PC-3 (cell line): ENCODE measurements around the gene RAF1. TPM values are rescaled to one million over a fixed set of nuclear protein-coding genes. Genes with fewer than 3 reads are reported as not detected.

Source experiments
- ATAC-seq: fragments of 200-7000 bp; cut with Tn5 transposase; 2 replicates; pipeline ENCODE4 v1.9.1; 2020; ENCODE audit warnings: mild to moderate bottlenecking, moderate library complexity
- BruUV-seq: library from RNA; stranded (reverse); fragments of 400-500 nt; replicated peaks from 2 replicates; lab custom pipeline; 2021; lab: Mats Ljungman, UMichigan
- CTCF ChIA-PET: fragments of 300-600 bp; sonication (Branson Sonifier 250); formaldehyde crosslinking; loops from one replicate; lab custom pipeline; 2022; ENCODE audit warnings: antibody characterized with exemption; lab: Charles Lee
- POLR2A ChIA-PET: fragments of 300-600 bp; sonication (Branson Sonifier 250); formaldehyde crosslinking; loops from one replicate; lab custom pipeline; 2022; ENCODE audit warnings: antibody characterized with exemption; ENCODE audit not compliant: unreplicated experiment; lab: Charles Lee
- DNase-seq: peaks from one replicate; pipeline ENCODE4 v3.0.0-alpha.2; 2015
- H2AFZ ChIP-seq: fragments of 300-600 bp; sonication (generic); 2 replicates; pipeline ENCODE4 v1.6.0; 2016; ENCODE audit warnings: antibody characterized with exemption, low read length
- H3F3A ChIP-seq: fragments of 300-600 bp; sonication (generic); one replicate; pipeline ENCODE4 v1.6.0; 2017; ENCODE audit warnings: antibody characterized with exemption, low read length, control low read depth, mild to moderate bottlenecking; ENCODE audit not compliant: unreplicated experiment
- H3K27ac ChIP-seq: fragments of 300-600 bp; sonication (generic); 2 replicates; pipeline ENCODE4 v1.5.1; 2016; ENCODE audit warnings: mild to moderate bottlenecking, low read length
- H3K27me3 ChIP-seq: fragments of 300-600 bp; sonication (generic); 2 replicates; pipeline ENCODE4 v1.6.1; 2016; ENCODE audit warnings: low read length, mixed read lengths
- H3K36me3 ChIP-seq: fragments of 300-600 bp; sonication (generic); 2 replicates; pipeline ENCODE4 v1.6.1; 2016; ENCODE audit warnings: low read depth, mixed run types, low read length, mixed read lengths
- H3K4me1 ChIP-seq: fragments of 300-600 bp; sonication (generic); 2 replicates; pipeline ENCODE4 v1.5.1; 2016; ENCODE audit warnings: low read length; ENCODE audit not compliant: insufficient read depth
- H3K4me2 ChIP-seq: fragments of 300-600 bp; sonication (generic); 2 replicates; pipeline ENCODE4 v1.6.0; 2016; ENCODE audit warnings: low read length
- H3K4me3 ChIP-seq: fragments of 300-600 bp; sonication (generic); 2 replicates; pipeline ENCODE4 v1.5.1; 2016; ENCODE audit warnings: mild to moderate bottlenecking, low read length, mixed read lengths
- H3K79me2 ChIP-seq: fragments of 300-600 bp; sonication (generic); 2 replicates; pipeline ENCODE4 v1.6.1; 2017; ENCODE audit warnings: low read length, mixed read lengths
- H3K9ac ChIP-seq: fragments of 300-600 bp; sonication (generic); 2 replicates; pipeline ENCODE4 v1.6.0; 2016; ENCODE audit warnings: mild to moderate bottlenecking, low read length
- H3K9me2 ChIP-seq: fragments of 300-600 bp; sonication (generic); replicated peaks from 2 replicates; pipeline ENCODE4 v1.6.1; 2016; ENCODE audit warnings: mixed run types, low read length, mixed read lengths
- H3K9me3 ChIP-seq: fragments of 300-600 bp; sonication (generic); 2 replicates; pipeline ENCODE4 v1.6.1; 2016; ENCODE audit warnings: low read length, mixed read lengths
- H4K20me1 ChIP-seq: fragments of 300-600 bp; sonication (generic); 2 replicates; pipeline ENCODE4 v1.6.1; 2016; ENCODE audit warnings: low read length, mixed read lengths
- EZH2 ChIP-seq: fragments of 300-600 bp; sonication (generic); IDR thresholded peaks from one replicate; pipeline ENCODE4 v1.6.1; 2017; ENCODE audit warnings: antibody characterized with exemption, mild to moderate bottlenecking, low read length; ENCODE audit not compliant: unreplicated experiment
- EZH2phosphoT487 ChIP-seq: fragments of 300-600 bp; sonication (generic); IDR thresholded peaks from 2 replicates; pipeline ENCODE4 v1.6.1; 2018; ENCODE audit warnings: mild to moderate bottlenecking, antibody characterized with exemption, low read length, borderline replicate concordance
- intact Hi-C: fragments of 100-400 bp; cut with micrococcal nuclease; formaldehyde crosslinking; loops from 2 replicates; pipeline ENCODE4 v1.9.0; 2023
- total RNA-seq: library from RNA; depleted of rRNA; stranded (reverse); fragments of >200 nt; gene quantifications from 2 replicates; pipeline ENCODE4 v1.2.3, GENCODE V29; 2014
- TF ChIP-seq, protein P1 (sequence below): fragments of 300-600 bp; sonication (generic); conservative IDR thresholded peaks from 2 replicates; pipeline ENCODE4 v1.5.1; 2017; ENCODE audit warnings: antibody characterized with exemption, low read depth, mild to moderate bottlenecking, low read length

RAF1 gene
- total RNA-seq, 1 experiment from 2014 or later, result 130 TPM

DNA sequence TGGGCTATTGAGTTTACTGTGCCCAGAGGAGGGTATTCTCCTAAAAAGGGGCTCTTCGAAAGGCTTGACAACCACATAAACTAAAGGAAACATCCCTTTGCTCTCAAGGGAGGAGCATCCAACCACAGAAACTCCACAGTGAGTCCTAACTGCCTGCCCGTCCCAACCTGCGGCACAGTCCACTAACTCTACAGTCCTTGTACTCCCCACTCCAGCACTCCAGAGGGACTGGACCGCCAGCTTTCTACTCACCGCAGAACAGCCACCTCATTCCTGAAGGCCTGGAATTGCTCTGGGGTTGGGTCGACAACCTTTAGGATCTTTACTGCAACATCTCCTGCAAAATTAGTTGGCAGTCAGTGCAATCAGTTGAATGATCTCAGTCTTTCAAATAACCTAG lies 72.5 kb downstream of the RAF1 start:
- H3K27me3 ChIP-seq, result no peaks in the 10 kb centered on the region
- ChIA-PET CTCF (no interaction called here), POLR2A (no interaction called here)
- H3K9ac ChIP-seq, result no peak overlapping the region
- H3K9me3 ChIP-seq, result no peaks in the 10 kb centered on the region
- TF ChIP-seq EZH2phosphoT487 (no peak), EZH2 (no peak)
- TF ChIP-seq, protein P1, sequence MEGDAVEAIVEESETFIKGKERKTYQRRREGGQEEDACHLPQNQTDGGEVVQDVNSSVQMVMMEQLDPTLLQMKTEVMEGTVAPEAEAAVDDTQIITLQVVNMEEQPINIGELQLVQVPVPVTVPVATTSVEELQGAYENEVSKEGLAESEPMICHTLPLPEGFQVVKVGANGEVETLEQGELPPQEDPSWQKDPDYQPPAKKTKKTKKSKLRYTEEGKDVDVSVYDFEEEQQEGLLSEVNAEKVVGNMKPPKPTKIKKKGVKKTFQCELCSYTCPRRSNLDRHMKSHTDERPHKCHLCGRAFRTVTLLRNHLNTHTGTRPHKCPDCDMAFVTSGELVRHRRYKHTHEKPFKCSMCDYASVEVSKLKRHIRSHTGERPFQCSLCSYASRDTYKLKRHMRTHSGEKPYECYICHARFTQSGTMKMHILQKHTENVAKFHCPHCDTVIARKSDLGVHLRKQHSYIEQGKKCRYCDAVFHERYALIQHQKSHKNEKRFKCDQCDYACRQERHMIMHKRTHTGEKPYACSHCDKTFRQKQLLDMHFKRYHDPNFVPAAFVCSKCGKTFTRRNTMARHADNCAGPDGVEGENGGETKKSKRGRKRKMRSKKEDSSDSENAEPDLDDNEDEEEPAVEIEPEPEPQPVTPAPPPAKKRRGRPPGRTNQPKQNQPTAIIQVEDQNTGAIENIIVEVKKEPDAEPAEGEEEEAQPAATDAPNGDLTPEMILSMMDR, result no peak
- no peaks in the 10 kb centered on the region for H3K9me2 ChIP-seq
- H3K79me2 ChIP-seq, result no peaks in the 10 kb centered on the region
- intact Hi-C loops, result loop anchor here (5.0 kb wide), 1 partner anchor 41 kb away; no protein-coding TSS in a partner anchor
- 0 out of 2 replicates have a peak, but pooled peaks cover 6% of the 10 kb centered on the region for H4K20me1 ChIP-seq
- no TSS peak for BruUV-seq
- DNase-seq, result no peak
- ATAC-seq, result no peak
- H3K36me3 ChIP-seq, result peaks cover 53% of the 10 kb centered on the region
- no peak overlapping the region for H2AFZ ChIP-seq
- H3K4me1 ChIP-seq, result 0 out of 2 replicates have a peak, but pooled peaks cover 6% of the 10 kb centered on the region
- no peak overlapping the region for H3K4me3 ChIP-seq
- H3F3A ChIP-seq, result no peaks in the 10 kb centered on the region
- H3K27ac ChIP-seq, result no peak overlapping the region
- no peak overlapping the region for H3K4me2 ChIP-seq

- no peaks in the 10 kb centered on the region for H3F3A ChIP-seq
- TF ChIP-seq EZH2 (no peak), EZH2phosphoT487 (no peak)
- TF ChIP-seq, protein P1, result no peak
- H3K27me3 ChIP-seq, result no peaks in the 10 kb centered on the region
- no peak overlapping the region for H3K4me3 ChIP-seq
- BruUV-seq, result no TSS peak
- no peak overlapping the region for H3K4me2 ChIP-seq
- ChIA-PET CTCF (interaction anchor here (0.5 kb wide), 1 partner anchor 12 kb away, joined by 4 read pairs; no protein-coding TSS in a partner anchor), POLR2A (interaction anchor here (0.5 kb wide), 1 partner anchor 18 kb away, joined by 8 read pairs; no protein-coding TSS in a partner anchor)
- H3K9ac ChIP-seq, result no peak overlapping the region
- no peak for ATAC-seq
- H2AFZ ChIP-seq, result no peak overlapping the region
- H3K27ac ChIP-seq, result no peak overlapping the region
- 0 out of 2 replicates have a peak, but pooled peaks cover 6% of the 10 kb centered on the region for H3K4me1 ChIP-seq
- DNase-seq, result no peak
- peaks cover 59% of the 10 kb centered on the region for H3K36me3 ChIP-seq
- H3K79me2 ChIP-seq, result no peaks in the 10 kb centered on the region
- no peaks in the 10 kb centered on the region for H3K9me3 ChIP-seq
- H3K9me2 ChIP-seq, result no peaks in the 10 kb centered on the region
- H4K20me1 ChIP-seq, result 0 out of 2 replicates have a peak, but pooled peaks cover 6% of the 10 kb centered on the region
- intact Hi-C loops, result loop anchor here (5.0 kb wide), 1 partner anchor 42 kb away; no protein-coding TSS in a partner anchor
Observed at GRCh38 chr3:12590096-12590495, 73.8 kb downstream of the RAF1 start.
